HG02678 (cell line): ENCODE results near the gene MTRFR.
"Not testable (repeated sequence)": the region's sequence is repeated elsewhere in the genome, so short reads cannot be mapped to it uniquely, and the experiment has no call there.

ENCODE experiments used
- ATAC-seq: cut with Tn5 transposase; IDR thresholded peaks from one replicate; pipeline ENCODE4 v1.9.1; 2021; ENCODE audit warnings: mild to moderate bottlenecking, moderate library complexity; ENCODE audit not compliant: unreplicated experiment

The MTRFR gene

DNA sequence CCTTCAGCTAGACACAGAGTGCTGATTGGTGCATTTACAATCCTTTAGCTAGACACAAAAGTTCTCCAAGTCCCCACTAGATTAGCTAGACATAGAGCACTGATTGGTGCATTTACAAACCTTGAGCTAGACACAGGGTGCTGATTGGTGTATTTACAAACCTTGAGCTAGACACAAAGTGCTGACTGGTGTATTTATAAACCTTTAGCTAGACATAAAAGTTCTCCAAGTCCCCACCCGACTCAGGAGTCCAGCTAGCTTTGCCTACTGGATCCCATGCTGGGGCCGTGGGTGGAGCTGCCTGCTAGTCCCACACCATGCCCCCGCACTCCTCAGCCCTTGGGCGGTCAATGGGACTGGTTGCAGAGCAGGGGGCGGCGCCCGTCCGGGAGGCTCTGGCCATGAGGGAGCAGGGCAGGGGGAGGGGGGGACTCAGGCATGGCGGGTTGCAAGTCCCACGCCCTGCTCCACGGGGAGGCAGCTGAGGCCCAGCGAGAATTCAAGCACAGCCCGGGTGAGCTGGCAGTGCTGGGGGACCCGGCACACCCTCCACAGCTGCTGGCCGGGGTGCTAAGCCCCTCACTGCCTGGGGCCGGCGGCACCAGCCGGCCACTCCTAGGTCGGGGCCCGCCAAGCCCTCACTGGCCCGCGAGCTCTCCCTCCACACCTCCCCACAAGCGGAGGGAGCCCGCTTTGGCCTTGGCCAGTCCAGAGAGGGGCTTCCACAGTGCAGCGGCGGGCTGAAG, 15.9 kb downstream of the MTRFR start:
- not testable (repeated sequence) for ATAC-seq

DNA sequence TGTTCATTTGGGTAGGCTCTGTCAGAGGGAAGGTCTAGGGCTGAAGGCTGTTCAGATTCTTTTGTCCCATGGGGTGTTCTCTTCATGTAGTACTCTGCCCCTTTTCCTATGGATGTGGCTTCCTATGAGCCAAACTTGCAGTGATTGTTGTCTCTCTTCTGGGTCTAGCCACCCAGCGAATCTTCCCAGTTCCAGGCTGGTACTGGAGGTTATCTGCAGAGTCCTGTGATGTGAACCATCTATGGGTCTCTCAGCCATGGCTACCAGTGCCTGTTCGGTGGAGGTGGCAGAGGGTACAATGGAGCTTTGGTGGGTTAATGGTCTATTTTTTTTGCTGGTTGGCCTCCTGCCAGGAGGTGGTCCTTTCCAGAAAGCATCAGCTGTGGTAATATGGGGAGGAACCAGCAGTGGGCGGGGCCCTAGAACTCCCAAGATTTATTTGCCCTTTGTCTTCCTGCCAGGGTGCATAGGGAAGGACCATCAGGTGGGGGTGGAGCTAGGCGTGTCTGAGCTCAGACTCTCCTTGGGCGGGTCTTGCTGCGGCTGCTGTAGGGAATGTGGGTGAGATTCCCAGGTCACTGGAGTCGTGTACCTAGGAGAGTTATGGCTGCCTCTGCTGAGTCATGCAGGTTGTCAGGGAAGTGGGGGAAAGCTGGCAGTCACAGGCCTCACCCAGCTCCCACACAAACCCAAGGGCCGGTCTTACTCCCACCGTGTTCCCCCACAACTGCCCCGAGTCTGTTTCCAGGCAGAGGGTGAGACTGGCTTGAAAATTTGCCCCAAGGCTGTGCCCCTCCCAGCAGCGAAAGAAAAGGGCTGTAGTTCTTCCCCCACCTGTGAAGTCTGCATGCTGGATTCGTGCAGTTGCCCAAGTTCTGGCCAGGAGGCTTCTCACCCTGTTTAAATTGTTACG, 17.5 kb downstream of the MTRFR start:
- no peak for ATAC-seq

DNA sequence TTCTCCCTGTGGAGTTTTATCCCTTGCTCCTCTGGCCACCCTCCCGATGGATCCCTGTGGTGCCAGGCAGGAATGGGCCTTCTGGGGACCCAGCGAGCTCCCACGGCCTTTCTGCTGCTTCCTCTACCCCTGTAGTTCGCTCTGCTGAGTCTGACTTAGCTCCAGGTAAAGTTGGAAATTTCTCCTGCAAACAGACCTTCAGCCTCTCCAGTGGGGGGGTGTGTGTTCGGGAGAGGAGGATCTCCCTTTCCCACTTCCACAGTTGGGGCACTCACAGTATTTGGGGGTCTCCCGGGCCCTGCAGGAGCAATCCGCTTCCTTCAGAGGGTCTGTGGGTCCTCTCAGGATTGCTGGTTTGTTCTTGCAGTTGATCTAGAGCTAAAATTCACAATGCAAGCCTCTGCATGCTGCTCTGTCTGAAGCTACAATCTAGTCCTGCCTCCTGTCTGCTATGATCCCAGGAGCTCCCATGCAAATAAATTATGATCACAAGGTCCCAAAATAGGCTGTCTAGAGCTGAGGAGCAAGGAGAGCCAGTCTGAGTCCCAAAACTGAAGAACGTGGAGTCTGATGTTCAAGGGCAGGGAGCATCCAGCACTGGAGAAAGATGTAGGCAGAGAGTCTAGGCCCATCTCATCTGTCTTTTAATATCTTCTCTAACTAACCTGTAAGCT, 18.3 kb downstream of the MTRFR start:
- no peak for ATAC-seq

DNA sequence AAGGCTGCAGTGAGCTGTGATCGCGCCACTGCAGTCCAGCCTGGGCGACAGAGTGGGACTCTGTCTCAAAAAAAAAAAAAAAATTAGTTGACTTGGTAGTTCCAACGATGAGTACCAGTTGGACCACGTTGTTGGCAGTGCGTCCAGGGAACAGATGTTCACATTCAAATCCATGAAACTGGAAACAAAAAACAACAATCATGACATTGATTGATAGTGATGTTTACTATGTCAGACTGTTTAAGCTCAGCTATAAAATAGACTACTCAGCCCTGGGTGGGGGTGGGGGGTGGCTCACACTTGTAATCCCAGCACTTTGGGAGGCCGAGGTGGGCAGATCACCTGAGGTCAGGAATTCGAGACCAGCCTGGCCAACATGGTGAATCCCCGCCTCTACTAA, 19.1 kb downstream of the MTRFR start:
- not testable (repeated sequence) for ATAC-seq

DNA sequence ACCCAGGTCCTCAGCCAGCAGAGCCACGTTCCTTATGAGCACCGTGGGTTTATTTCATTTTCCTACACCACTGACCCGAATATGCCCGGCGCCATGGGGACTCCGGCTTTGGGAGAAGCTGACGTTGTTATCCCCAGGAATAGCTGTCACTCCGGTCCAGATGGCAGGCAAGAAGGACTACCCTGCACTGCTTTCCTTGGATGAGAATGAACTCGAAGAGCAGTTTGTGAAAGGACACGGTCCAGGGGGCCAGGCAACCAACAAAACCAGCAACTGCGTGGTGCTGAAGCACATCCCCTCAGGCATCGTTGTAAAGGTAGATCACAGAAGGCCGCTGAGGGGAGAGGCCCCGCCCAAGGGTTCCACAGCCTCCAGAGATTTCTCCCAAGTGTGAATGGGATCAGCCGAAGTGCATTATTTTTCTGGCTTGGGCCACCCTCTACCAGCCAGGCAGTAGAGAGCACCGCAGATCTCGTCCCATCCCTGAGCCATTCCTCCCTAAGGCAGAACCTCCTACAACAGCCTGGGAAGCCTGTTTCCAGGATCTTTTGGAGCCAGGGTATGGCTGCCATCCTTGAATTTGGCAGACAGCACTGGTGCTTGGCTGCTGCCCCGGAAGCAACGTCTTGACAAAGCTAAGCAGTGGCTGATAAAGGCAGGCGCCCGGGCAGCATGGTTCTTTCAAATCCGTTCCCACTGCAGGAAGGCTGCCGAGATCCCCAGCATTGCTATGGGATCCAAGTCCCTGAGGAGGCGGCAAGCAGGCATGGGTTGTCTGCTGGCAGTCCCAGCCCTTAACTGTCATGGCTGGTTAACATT, 20.6 kb downstream of the MTRFR start:
- no peak for ATAC-seq

DNA sequence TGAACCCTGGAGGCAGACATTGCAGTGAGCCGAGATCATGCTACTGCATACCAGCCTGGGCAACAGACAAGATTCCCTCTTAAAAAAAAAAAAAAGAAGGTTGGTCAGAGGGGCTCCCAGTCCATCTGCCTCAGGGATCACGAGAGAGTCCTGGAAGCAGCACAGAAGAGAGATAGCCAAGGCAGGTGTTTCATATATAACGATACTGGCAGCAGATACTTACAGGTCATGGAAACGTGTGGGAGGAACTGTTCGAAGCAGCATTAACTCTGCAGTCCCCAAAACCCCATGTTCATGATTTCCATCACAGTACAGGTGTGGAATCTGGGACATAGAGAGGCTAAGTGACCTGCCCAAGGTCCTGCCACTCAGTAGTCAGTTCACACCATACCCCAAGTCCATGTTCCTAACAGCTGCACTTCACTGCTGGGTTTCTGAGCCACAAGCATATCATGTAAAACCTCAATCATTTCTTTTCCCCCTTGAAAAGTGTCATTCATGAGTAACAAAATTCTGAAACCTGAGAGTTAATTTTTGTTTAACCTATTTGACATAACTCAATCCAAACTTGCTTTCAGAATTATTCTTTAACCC, 21.7 kb downstream of the MTRFR start:
- ATAC-seq, result no peak

DNA sequence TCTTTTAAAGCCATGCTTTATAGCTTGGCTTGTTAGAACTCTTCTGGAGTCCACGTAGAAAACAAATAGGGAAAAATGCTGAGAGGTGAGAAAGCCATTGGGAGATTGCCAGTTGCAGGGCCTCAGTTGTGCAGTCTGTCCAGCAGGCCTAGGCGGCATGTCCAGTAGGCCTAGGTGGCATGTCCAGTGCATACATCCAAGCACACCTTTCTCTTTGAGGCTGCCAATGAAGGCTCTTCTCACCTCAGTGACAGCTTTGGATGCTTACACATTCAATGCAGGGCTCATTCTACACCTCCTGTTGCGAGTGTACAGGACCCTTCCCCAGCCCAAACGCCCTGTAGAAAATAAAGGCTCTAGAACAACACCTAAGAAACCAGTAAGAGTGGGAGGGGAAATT, 25.4 kb downstream of the MTRFR start:
- ATAC-seq, result no peak

DNA sequence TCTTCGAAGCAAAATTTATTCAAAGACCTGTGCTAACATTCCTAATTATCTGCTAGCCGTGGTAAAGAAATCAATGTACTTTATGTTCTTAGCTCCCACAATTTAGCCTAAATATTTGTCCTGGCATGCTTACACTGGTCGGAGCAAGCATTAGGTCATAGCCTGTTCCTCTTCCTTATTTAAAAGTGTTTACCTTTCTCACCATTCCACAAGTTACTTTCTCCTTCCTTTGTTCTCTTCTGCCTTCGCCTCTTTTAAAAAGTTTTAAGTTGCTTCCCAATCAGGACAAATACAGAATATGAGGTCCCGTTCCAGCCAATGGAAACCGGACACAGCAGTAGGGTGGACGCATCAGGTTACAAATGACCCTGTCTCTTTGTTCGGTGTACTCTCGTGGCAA, 26.8 kb downstream of the MTRFR start:
- ATAC-seq, result no peak

DNA sequence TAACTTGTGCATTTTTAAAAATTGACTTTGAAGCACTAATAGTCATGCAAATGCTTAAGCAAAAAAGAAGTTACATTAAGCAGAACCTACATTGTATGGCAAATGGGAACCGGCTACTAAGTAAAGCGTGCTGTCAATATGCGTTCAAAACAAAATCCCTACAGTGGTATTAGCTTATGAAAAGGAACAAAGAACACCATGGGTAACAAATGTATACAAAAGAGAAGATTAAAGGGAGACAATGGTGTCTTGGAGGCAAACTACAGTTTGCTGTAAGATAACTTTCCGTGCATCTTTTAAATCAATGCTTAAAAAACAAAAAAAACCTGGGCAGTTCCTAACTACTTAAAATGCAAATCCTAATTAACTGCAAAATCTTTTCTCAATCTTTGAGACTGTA, 28.0 kb downstream of the MTRFR start:
- ATAC-seq, result no peak

DNA sequence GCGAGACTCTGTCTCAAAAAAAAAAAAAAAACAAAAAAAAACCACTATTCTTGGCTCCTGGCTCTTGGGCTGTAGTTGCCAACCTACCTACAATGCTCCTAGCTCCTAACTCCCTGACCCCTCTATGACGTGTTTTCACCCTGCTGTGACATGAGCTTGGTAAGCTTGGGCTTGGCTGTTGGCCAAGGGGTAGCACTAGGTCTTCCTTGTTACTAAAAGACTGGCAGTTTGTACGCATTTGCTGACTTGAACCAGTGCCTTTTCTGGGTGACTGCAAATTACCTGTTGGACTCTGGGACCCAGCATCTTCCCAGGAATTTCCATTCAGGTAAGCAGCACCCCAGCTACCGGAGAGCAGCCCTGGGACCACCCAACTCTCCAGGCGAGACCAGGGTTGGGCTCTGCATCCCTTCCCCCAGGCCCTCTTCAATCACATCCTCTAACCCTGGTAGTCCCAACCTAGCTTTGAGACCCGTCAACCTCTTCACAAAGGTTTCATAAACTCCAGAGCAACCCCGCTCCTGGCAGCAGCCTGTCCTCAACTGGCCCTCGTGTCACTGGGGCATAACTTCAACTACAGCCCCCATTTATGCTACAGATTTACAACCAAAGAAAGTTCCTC, 30.1 kb downstream of the MTRFR start:
- no peak for ATAC-seq

DNA sequence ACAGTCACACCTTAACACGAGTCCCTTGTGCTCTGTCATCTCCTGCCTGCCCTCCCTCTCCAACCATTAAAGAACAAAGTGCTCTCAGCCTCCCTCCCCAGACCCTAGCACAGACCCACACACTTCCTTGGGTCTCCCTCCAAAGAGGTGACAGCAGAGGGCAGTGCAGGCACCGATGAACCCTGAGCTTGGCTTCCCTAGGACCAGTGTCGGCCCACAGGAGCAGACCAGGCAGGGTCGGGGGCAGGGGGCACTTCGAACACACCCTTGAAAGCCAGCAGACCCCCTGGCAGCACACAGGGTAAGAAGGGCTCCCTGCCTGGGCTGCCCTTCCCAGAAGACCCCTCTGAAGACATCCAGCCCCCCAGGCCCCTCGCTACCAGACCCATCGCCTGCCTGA, 31.4 kb downstream of the MTRFR start:
- ATAC-seq, result no peak

DNA sequence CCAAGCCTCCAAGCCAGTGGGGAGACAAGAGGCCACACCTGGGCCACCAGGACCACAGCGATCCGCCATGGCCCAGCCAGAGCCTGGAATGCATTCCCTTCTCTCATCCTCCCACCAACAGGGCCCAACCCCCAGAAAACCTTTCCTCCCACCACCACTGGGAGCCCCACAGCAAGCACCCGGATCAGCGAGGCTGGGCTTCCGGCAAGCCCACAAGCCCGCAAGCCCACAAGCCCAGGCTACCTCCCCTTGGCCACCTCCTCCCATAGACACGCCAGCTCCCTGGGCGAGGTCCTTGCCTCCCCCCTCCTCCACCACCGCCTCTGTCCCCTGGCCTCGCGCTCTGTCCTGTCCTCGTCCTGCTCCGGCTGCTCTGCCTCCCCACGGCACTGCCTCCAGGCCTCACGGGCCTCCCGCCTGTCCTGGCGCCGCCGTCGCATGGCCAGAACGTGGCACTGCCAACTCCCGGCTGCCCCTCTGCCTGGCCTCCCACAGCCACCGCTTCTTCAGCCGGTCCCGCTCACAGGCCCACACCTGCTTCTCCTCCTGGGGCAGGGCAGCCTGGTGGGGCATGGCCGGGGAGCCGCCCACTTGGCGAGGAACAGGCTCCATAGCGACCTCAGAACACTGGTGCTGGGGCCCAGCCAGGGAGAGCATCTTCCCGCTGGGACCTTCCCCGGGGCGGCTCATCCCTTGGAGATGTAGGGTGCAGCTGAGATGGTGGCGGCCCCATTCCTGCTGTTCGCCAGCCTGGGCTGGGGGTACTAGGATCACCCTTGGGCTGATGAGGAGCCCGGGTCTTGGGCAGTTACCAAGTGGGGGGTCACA, 32.8 kb downstream of the MTRFR start:
- ATAC-seq, result no peak

DNA sequence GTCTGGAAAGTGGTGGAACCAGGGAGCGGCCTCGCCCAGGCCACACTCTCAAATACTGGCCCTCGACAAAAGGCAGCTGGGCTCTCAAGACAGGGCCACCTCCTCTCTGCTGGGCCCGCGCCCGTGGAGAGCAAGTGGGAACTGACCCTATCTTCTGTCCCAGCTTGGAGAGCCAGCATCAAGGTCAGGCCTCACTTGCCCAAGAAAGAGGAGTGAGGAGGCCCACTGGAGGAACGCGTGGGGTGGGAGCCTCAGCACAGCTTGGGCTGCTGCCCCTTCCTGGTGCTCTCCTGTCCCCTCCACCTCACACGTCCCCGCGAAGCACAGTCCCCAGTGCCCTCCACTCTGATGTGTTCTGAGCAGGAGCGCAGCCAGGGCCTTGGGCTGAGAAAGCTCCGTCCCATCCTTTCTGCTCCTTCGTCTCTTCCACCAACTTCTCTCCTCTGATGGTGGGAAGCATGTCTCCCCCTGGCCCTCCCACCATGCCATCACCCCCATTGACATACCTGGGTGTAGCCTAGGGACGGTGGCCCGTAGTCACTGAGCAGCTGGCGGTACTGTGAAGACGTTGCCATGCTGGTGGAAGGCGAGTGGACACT, 33.5 kb downstream of the MTRFR start:
- ATAC-seq, result no peak

DNA sequence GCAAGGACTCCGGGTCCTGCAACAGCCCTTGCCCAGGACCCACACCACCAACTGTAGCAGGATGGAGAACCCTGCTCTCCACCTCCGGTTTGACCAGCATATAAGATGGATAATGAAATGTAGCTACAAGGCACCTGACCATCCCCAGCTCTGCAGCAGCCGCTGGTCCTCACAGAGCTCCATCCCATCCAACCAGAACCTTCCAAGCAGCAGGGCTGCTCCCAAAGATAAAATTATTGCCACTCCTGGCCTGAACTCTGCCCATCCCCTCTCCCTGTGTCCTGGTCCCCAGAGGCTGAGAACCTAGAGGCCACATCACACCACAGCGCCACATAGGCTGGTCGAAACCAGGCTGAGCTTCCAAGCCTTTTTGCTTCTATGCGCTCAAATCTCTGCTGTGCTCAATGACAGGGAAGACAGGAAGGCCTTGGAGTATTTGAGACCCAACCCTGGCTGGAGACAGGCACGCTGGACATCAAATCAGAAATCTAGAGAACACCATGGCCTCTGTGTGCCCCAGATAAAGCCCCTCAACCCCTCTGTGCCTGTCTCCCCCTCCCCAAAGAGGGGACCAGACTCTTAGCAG, 34.2 kb downstream of the MTRFR start:
- ATAC-seq, result no peak

DNA sequence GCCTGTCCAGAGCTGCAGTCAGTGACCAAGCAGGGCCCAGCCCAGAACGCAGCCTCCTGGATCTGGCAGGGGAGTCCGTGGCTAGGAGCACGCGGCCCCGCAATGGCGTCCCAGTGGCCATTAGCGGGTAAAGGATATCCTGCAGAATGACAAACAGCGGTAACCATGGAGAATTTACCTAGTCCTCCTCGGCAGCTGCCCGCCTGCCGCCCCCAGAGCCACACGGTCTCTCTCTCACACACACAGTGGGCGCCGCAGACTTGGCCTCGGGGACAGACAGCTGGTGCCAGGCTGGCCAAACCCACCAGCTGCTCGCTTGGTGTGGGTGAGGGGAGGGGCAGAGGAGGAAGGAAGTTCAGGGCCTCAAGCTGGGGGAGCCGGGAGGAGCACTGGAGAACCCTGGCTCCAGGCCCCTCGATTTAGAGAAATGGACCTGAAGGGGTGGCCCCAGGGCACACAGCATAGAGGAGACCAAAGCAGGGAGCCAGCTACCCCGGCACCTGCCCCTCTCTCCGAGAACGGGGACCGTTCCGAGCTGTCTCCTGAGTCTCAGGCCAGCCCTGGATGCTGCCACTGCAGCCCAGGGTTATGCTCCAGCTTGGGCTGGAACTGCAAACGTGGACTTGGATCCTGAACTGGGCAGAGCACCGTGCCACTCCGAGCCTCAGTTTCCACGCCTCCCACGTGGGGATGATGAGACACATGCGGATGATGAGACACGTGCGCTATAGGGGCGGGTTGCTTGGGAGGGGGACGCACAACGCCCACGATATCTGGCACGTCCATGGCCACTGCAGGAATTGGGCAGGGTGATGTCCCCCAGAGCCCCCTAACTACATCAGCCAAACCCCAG, 35.0 kb downstream of the MTRFR start:
- no peak for ATAC-seq

DNA sequence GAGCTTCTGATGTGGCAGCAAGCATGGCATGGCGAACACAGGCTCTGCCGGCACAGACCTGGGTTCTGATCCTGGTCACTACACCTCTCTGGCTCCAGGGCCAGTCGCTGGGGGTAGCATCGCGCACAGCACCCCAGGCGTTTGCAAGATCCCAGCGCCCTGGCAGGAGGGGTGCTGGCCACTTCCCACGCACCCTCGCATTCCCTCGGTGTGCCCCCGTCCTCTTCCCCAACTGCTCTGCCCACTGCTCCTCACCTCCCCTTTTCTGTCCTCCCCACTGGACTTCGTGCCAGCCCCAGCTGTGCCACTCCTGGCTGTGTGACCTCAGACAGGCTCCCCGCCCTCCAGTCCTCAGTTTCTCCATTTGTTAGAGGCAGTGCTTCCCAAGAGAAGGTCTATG, 35.6 kb downstream of the MTRFR start:
- no peak for ATAC-seq

DNA sequence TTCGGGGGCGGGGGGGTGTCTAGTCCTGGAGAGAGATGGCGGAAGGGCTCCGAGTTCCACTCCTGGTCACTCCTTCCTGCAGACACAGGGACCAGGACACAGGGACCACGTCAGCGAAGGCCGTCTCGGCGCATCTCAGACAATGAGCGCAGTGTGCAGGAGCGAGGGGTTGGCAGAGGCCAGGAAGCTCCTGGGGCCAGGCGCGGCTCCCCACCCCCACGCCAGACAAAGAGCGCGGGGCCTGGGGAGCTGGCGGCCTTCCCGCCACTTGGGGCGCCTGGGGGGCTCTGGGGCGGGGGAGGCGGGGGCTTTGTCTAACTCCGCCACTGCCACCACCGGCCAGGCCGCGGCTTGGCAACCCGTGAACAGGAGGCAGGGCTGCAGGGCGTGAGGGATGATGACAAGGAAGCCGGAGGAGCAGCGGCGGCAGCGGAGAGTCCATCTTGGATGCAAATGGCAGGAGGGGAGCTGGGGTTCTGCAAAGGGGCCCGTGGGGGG, 36.2 kb downstream of the MTRFR start:
- ATAC-seq, result no peak
